NOMO-1 treated with dmso at 0.1 percent for 144 hours (cell line): ENCODE measurements around the gene PLRG1.

Experiments
- DNase-seq: peaks from one replicate; lab custom pipeline; 2025; ENCODE audit not compliant: unreplicated experiment; lab: John Stamatoyannopoulos, UW

PLRG1 gene

DNA sequence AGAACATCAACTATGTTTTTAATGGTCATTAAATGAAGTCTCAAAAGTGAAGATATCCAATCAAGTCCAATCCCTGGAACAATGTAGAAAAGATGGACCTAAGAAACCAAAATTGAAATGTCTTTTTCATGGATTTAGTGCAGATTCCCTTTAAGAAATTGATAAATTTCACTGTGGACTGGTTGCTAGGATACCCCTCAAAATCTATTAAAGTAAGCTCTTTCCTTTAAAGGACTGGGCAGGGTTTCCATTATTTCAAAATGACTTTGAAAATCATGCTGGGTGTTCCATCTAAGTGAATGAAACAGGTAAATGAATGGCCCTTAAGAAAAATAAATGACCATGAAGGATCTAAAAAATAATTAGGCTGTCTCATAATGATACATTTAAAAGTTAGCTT lies 28.6 kb downstream of the PLRG1 start:
- DNase-seq, result no peak

DNA sequence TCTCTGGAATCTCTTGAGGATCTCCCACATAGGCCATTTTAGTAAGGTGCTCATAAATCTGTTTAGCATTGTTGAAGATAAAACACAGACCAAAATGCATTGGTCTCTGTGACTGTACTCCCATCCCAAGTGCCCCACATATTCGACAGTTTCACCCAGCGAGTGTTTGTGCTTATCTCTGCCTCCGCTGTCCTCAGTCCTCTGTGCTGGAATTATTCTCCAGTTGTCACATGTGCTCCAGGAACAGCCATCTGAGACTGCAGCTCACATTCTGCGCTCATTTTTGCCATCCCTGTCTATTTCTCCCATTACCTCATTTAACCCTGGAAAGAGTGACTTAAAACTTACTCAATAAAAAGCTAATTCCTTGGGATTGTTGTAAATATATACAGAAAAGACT lies 31.0 kb downstream of the PLRG1 start:
- no peak for DNase-seq

DNA sequence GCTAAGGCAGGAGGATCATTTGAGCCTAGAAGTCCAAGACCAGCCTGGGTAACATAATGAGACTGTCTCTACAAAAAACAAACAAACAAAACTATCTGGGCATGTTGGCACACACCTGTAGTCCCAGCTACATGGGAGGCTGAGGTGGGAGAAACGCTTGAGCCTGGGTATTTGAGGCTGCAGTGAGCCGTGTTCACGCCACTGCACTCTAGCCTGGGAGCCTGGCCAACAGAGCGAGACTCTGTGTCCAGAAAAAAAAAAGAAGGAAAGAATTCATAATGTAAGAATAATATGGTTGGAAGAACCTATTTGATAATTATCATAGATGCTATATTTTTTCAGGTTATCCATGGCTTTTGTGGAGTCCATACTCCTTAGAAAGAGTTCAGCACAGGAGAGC lies 32.6 kb downstream of the PLRG1 start:
- DNase-seq, result no peak

DNA sequence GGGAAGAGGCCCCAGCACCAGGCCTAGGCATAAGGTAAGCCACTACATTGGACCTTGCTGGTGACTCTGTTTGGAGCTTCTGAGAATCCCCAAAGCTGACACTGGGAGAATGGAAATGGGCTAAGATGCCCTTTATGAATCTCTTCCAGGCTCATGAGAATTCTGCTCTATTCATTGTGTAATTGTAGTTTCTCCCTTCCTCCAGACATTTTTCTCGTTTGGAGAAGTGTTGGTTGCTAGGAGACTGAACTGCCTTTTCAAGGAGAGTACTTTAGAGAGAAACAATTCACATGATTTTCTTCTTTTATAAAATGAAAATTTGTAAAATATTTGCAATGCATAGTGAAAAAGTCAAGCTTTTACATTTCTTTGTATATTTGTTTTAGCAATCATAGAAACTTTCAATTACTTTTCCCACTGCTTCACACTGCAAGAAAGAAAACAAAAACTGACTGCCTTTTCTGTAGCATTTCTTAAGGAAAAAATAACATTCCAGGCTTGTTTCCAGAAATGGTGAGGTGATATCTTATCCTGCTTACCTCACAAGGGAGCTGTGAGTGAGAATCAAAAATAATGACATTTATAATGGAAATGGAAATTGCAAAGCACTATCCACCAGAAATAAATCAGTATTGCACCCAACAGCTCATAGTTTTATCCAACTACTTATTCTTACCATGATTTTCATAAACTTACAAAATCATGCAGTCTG lies 33.7 kb downstream of the PLRG1 start:
- no peak for DNase-seq

GRCh38 chr4:154511981-154512380 lies 38.2 kb downstream of the PLRG1 start:
- DNase-seq, result no peak

GRCh38 chr4:154511548-154511947 lies 38.7 kb downstream of the PLRG1 start:
- DNase-seq, result no peak

DNA sequence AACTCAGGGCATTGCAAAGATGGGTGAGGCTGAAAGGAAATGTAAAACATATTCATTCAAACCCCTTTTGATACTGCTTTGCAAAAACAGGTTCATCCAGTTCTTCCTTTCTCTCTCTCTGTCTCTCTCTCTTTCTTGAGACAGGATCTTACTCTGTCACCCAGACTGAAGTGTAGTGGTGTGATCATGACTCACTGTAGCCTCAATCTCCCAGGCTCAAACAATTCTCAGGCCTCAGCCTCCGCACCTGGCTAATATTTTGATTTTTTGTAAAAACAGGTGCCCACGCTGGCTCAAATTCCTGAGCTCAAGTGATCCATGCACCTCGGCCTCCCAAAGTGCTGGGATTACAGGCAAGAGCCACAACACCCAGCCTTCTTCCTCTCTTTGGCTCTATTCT lies 43.0 kb downstream of the PLRG1 start:
- DNase-seq, result no peak

DNA sequence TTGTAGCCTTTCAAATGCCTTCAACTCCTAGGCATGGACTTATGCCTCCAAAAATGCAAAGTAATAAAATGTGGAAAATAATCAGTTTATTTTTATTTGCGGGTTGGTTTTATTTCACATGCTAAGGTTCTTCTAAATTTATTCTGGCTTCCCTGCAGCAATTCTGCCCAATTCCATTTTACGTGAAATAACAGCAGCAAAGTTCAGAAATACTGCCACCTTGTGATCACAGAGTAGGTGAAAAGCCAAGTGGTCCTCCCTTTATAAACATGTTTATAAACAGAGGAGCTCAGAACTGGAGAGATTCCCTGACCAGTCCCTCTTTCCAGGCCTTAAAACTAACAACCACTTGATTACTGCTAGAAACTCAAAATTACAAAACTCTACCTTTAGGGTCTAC lies 43.9 kb downstream of the PLRG1 start:
- DNase-seq, result no peak

GRCh38 chr4:154503598-154503997 lies 46.6 kb downstream of the PLRG1 start:
- DNase-seq, result no peak

- DNase-seq, result no peak
These were observed 48.1 kb downstream of the PLRG1 start for GRCh38 chr4:154502111-154502510.

- DNase-seq, result no peak
These were observed 52.3 kb downstream of the PLRG1 start for GRCh38 chr4:154497889-154498288.

- no peak for DNase-seq
These were observed 54.3 kb downstream of the PLRG1 start for GRCh38 chr4:154495867-154496266.

DNA sequence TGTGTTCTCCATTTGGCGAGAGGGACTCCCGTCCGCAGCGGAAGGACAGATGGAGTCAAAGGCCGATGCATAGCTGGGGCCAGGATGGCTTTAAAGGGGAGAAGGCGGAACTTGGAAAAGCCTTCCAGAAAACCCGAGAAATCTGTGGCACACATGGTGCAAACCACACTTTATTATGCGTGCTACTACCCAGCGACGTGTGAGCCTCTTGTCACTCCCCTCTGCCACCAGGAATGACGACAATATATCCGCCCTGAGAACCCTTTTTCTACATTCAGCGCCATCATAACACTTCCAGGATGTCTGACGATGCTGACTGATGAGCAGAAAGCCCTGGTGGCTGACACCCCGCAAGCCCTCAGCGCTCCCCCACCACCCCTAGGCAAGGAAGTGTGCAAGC lies 57.9 kb downstream of the PLRG1 start:
- DNase-seq, result no peak

DNA sequence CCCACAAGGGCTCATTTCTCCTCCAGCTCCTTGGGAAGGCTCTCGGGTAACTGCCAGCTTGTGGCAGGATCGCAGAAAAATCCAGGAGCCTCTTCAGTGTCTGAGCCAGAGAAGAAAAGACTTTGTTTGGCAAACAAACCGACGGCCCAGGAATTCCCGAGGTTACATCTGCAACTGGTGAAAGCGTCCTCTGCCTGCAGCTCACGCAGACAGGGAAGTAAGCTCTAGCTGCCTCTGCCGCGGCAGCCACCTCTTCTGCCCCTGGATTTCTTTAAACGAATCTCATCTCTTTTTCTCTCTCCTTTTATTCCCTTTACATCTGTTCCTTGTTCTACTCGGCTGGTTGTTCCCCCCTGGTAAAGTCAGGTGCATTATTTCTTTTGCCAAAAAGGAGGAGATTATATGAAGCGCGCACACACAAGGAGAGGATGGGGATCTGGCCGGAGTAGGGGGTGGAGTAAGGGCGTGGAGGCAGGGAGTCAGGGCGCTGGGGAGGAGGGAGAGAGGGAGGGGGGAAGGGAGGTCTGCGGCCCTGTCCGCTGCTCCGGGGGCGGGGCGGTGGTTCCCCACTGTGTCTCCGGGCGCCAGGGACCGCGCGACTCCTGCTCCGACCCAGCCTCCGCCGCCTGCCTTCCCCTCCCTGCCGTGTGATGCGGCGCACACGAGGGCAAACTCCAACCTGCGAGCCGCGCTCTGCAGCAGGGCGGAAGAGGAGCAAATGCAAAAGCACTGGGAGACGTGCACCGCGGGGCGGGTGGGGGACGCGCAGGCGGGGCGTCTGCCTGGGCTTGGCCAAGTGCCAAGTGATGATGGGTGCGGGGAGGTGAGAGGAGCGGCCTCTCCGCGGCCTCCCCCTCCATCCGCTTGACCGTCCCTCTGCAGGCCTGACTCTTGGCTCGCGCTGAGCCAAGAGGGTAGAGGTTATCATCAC lies 58.6 kb downstream of the PLRG1 start, which contains the start of gene DCHS2:
Gene DCHS2, minus strand, starts transcription at position 459 of the 931 bp plus-strand sequence. Its CDS starts 444 bp downstream, at position 15.
- DNase-seq, result peak; percentile 55

DNA sequence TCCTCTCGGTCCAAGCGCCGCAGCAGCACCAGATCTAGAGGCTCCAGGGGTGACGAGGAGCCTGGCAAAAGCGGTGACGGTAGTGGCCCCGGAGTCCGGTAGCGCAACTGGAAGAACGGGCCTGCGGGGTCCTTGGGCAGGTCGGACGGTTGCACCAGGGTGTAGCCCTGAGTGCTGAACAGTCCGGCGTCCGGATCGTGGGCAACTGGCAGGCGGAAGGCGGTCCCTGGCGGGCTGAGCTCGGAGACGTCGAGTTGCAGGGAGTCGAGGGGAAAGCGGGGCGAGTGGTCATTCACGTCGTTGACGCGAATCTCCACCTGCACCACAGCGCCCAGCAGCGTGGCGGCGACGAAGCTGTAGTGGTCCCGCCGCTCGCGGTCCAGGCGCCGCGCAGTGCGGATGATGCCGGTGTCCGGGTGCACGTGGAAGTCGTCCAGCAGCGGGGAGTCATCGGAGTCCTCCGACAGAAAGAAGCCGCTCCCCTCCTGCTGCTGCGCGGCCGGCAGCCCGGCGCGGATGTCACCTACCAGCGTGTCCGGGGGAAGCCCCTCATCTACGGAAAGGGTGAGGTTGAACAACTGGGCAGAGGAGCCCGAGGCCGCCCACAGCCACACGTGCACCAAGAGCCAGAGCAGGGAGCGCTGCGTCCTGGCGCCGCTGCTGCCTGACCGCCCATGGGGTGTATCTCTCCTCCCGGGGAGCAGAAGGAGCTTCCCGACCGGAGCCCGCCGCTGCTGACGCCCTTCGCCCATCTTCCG lies 59.4 kb downstream of the PLRG1 start:
- DNase-seq, result no peak

DNA sequence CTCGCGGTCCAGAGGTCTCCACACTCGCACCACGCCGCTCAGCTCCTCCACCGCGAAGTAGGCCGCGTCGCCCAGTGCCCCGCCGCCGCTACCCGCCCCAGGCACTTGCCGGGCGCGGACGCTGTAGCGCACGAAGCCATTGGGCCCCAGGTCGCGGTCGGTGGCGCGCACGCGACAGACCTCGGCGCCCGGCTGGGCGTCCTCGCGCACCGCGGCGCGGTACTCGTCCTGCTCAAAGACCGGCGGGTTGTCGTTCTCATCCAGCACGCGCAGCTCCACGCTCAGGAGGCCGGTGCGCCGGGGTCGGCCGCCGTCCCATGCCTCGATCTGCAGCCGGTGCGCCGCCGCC lies 60.0 kb downstream of the PLRG1 start:
- DNase-seq, result no peak

DNA sequence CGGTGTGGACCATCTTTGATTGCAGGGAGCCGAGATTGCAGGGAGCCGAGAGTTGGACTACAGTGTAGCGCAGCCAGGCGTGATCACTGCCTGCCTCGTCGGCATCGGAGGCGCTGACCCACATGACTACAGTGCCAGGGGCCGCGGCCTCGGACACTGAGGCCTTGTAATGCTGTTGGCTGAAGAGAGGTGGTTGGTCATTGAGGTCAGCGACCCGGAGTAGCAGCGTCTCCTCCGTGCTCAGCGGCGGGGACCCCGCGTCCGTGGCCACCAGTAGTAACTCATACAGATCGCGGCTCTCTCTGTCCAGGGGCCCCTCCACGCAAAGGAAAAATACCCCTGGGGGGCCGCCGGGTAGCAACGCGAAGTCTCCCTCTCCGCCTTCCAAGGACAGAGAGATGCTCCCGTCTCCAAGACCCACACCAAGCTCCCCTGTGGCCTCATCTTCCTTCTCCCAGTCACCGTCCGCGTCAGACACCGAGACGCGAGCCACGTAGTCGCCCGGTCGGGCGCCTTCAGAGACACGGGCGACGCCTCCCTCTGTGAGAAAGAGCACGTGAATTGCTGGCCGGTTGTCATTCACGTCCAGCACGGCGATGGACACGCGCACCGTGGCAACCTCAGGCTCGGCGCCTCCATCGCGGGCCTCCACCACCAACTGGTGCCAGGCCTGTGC lies 60.5 kb downstream of the PLRG1 start:
- DNase-seq, result no peak

DNA sequence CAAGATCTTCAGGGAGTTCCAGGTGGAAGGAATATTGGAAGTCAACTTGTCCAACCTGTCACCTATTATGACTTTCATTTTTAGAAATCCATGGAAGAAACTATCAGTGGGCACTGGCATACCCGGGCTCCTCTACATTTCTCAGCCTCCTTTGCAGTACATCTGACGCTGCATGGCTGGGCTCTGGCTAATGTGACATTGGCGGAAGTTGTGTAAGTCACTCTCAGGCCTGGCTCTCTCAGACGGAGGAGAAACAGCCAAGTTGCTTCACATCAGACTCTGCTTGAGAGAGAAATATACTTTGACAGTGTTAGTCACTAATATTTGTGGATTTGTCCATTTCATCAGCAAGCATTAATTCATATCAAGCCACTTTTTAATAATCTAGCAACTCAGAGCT lies 63.1 kb downstream of the PLRG1 start:
- peak; percentile 12 for DNase-seq

DNA sequence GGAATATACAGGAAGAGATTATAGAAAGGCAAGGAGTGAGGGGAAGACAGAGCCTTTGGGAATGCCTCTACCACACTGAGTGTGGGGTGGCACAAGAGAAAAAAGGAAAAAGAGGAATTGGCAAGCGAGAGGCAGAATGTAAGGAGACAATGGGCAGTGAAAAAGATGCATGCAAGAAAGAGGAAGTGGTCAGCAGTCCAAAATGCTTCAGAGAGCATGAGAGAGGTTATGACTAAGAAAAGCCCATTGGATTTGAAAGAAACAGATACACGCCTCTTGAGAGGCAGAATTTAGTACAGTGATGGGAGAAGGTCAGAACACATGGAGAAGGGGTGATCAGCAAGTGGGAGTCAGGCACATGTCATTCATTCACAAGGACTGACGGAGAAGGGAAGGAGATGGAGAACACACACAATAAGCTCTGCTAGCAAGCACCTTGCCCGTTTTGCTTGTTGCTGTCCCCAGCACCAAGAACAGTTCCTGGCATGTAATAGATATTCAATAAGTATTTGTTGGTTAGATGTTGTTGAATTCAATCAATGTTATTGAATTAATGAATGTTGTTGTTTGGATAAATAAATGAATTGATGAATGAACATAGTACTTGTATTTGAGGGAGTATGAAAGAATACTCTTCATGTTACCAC lies 65.0 kb downstream of the PLRG1 start:
- peak; percentile 62 for DNase-seq
